Suppressor macrophage treated with lipopolysaccharide for 4 hours (primary cell): ENCODE measurements around the gene AFAP1.

Source experiments
- DNase-seq: peaks from one replicate; pipeline ENCODE4 v3.0.0-alpha.2; 2020

Gene AFAP1

GRCh38 chr4:7939377-7940108 is at the start of gene AFAP1:
AFAP1 (minus strand) TSS chr4:7939861; CDS start chr4:7872078, 67,783 bp downstream.
- peak; percentile 81 for DNase-seq

GRCh38 chr4:7988437-7988836 is 48.8 kb upstream of the AFAP1 start:
- DNase-seq: no peak

GRCh38 chr4:7987148-7987989 is 47.7 kb upstream of the AFAP1 start:
- DNase-seq: peak; percentile 80

GRCh38 chr4:7985891-7986441 is 46.3 kb upstream of the AFAP1 start:
- no peak for DNase-seq

- DNase-seq: no peak
These were observed 45.4 kb upstream of the AFAP1 start for GRCh38 chr4:7985072-7985471.

- no peak for DNase-seq
These were observed 44.7 kb upstream of the AFAP1 start for GRCh38 chr4:7984286-7984925.

- no peak for DNase-seq
These were observed 43.6 kb upstream of the AFAP1 start for GRCh38 chr4:7983296-7983695.

GRCh38 chr4:7981738-7982394 is 42.2 kb upstream of the AFAP1 start:
- DNase-seq: no peak

- no peak for DNase-seq
These were observed 40.4 kb upstream of the AFAP1 start for GRCh38 chr4:7980036-7980435.

GRCh38 chr4:7979652-7979968 is 39.9 kb upstream of the AFAP1 start:
- no peak for DNase-seq

- no peak for DNase-seq
These were observed 39.4 kb upstream of the AFAP1 start for GRCh38 chr4:7978907-7979651.

- DNase-seq: no peak
These were observed 38.8 kb upstream of the AFAP1 start for GRCh38 chr4:7978489-7978888.

GRCh38 chr4:7976634-7977033 is 37.0 kb upstream of the AFAP1 start:
- DNase-seq: no peak

GRCh38 chr4:7976025-7976424 is 36.4 kb upstream of the AFAP1 start:
- no peak for DNase-seq

GRCh38 chr4:7974425-7974824 is 34.8 kb upstream of the AFAP1 start:
- DNase-seq: no peak

GRCh38 chr4:7973545-7973981 is 33.9 kb upstream of the AFAP1 start:
- DNase-seq: no peak

GRCh38 chr4:7971881-7972500 is 32.3 kb upstream of the AFAP1 start:
- no peak for DNase-seq

- no peak for DNase-seq
These were observed 31.5 kb upstream of the AFAP1 start for GRCh38 chr4:7971159-7971631.

GRCh38 chr4:7970361-7970946 is 30.8 kb upstream of the AFAP1 start:
- no peak for DNase-seq

GRCh38 chr4:7968262-7968896 is 28.7 kb upstream of the AFAP1 start:
- no peak for DNase-seq
